Smooth muscle cell (in vitro differentiated cells): ENCODE results near the gene IGFBPL1. TPM values are rescaled to one million over a fixed set of nuclear protein-coding genes. Genes with fewer than 3 reads are reported as not detected.
A peak's percentile ranks its signal among the peaks of the same experiment; 100 is the strongest.

Experiments used
- DNase-seq: peaks from one replicate; lab custom pipeline; 2025; ENCODE audit not compliant: unreplicated experiment; lab: John Stamatoyannopoulos, UW
- H2AFZ ChIP-seq: fragments of 200-600 bp; sonication (generic); 2 replicates; pipeline ENCODE4 v1.6.0; 2016; ENCODE audit warnings: antibody characterized with exemption, low read depth, mild to moderate bottlenecking
- H3F3A ChIP-seq: fragments of 200-600 bp; sonication (generic); 2 replicates; pipeline ENCODE4 v1.6.0; 2017; ENCODE audit warnings: antibody characterized with exemption, low read depth
- H3K27ac ChIP-seq: fragments of 200-600 bp; sonication (generic); 2 replicates; pipeline ENCODE4 v1.5.1; 2016; ENCODE audit warnings: low read depth, mild to moderate bottlenecking
- H3K27me3 ChIP-seq: fragments of 200-600 bp; sonication (generic); 2 replicates; pipeline ENCODE4 v1.6.1; 2016; ENCODE audit warnings: low read depth, mild to moderate bottlenecking
- H3K36me3 ChIP-seq: fragments of 200-600 bp; sonication (generic); 2 replicates; pipeline ENCODE4 v1.5.1; 2016; ENCODE audit warnings: low read depth
- H3K4me1 ChIP-seq: fragments of 200-600 bp; sonication (generic); 2 replicates; pipeline ENCODE4 v1.5.1; 2016; ENCODE audit warnings: low read depth
- H3K4me2 ChIP-seq: fragments of 200-600 bp; sonication (generic); 2 replicates; pipeline ENCODE4 v1.6.0; 2016; ENCODE audit warnings: mild to moderate bottlenecking
- H3K4me3 ChIP-seq: fragments of 200-600 bp; sonication (generic); 2 replicates; pipeline ENCODE4 v1.5.1; 2016; ENCODE audit warnings: mild to moderate bottlenecking
- H3K79me2 ChIP-seq: fragments of 200-600 bp; sonication (generic); 2 replicates; pipeline ENCODE4 v1.6.0; 2016; ENCODE audit warnings: low read depth, mild to moderate bottlenecking
- H3K9ac ChIP-seq: fragments of 200-600 bp; sonication (generic); 2 replicates; pipeline ENCODE4 v1.6.0; 2016; ENCODE audit warnings: low read depth
- H3K9me3 ChIP-seq: fragments of 200-600 bp; sonication (generic); replicated peaks from 2 replicates; pipeline ENCODE4 v1.5.1; 2016; ENCODE audit warnings: low read depth
- H4K20me1 ChIP-seq: fragments of 200-600 bp; sonication (generic); 2 replicates; pipeline ENCODE4 v1.6.0; 2016; ENCODE audit warnings: low read depth
- CTCF ChIP-seq: fragments of 200-600 bp; sonication (generic); IDR thresholded peaks from 2 replicates; pipeline ENCODE4 v1.5.1; 2017; ENCODE audit warnings: borderline replicate concordance, mild to moderate bottlenecking, antibody characterized with exemption; ENCODE audit not compliant: insufficient read depth, poor library complexity, severe bottlenecking
- WGBS: methylation state at CpG from one replicate; pipeline ENCODE4 v1.1.7; 2016; ENCODE audit warnings: low lambda C conversion rate; 5-methylcytosine and 5-hydroxymethylcytosine counted together
- polyA plus RNA-seq: library from polyadenylated mRNA; unstranded; fragments of >200 nt; fragmentation: Nextera tagmentation; extraction: Ambion mirVana; gene quantifications from 2 replicates; pipeline ENCODE4 v1.2.1, GENCODE V29; 2016
- total RNA-seq: library from RNA; depleted of rRNA; stranded (reverse); fragments of >200 nt; gene quantifications from 2 replicates; pipeline ENCODE4 v1.2.3, GENCODE V29; 2014

IGFBPL1 gene
- total and polyA plus RNA-seq, 2 experiments from 2014 or later = 2.1 to 9.4 TPM

GRCh38 chr9:38419181-38419580 lies 5.1 kb downstream of the IGFBPL1 start:
- peaks cover 31% of the 10 kb centered on the region for H3K4me1 ChIP-seq
- H3K4me2 ChIP-seq = no peak overlapping the region
- no peaks in the 10 kb centered on the region for H3K9me3 ChIP-seq
- no peaks in the 10 kb centered on the region for H4K20me1 ChIP-seq
- DNase-seq = no peak
- H3K9ac ChIP-seq = no peak overlapping the region
- no peak overlapping the region for H2AFZ ChIP-seq
- no peaks in the 10 kb centered on the region for H3K79me2 ChIP-seq
- H3K4me3 ChIP-seq = no peak overlapping the region
- H3F3A ChIP-seq = peaks cover 7% of the 10 kb centered on the region
- TF ChIP-seq CTCF = no peak
- WGBS = 78% methylated on average over 5 of the region's 5 CpGs
- H3K36me3 ChIP-seq = no peaks in the 10 kb centered on the region
- H3K27ac ChIP-seq = no peak overlapping the region
- H3K27me3 ChIP-seq = peaks cover 34% of the 10 kb centered on the region

GRCh38 chr9:38418366-38418765 lies 5.9 kb downstream of the IGFBPL1 start:
- H3K4me3 ChIP-seq = no peak overlapping the region
- no peak overlapping the region for H2AFZ ChIP-seq
- no peaks in the 10 kb centered on the region for H3K79me2 ChIP-seq
- H4K20me1 ChIP-seq = no peaks in the 10 kb centered on the region
- TF ChIP-seq CTCF = no peak
- H3K27me3 ChIP-seq = peaks cover 29% of the 10 kb centered on the region
- H3K4me1 ChIP-seq = peaks cover 31% of the 10 kb centered on the region
- H3F3A ChIP-seq = peaks cover 3% of the 10 kb centered on the region
- H3K9ac ChIP-seq = no peak overlapping the region
- H3K9me3 ChIP-seq = no peaks in the 10 kb centered on the region
- no peaks in the 10 kb centered on the region for H3K36me3 ChIP-seq
- no peak overlapping the region for H3K4me2 ChIP-seq
- 95% methylated on average over 1 of the region's 1 CpG for WGBS
- H3K27ac ChIP-seq = no peak overlapping the region
- DNase-seq = no peak

- H3K4me1 ChIP-seq = peaks cover 27% of the 10 kb centered on the region
- DNase-seq = no peak
- 69% methylated on average over 8 of the region's 8 CpGs for WGBS
These were observed 7.0 kb downstream of the IGFBPL1 start for GRCh38 chr9:38417003-38417945.

More at GRCh38 chr9:38417003-38417945, 7.0 kb downstream of the IGFBPL1 start:
- TF ChIP-seq CTCF = peak; percentile 54
- no peak overlapping the region for H2AFZ ChIP-seq
- H3K9ac ChIP-seq = no peak overlapping the region
- no peaks in the 10 kb centered on the region for H4K20me1 ChIP-seq
- H3K79me2 ChIP-seq = no peaks in the 10 kb centered on the region
- no peaks in the 10 kb centered on the region for H3F3A ChIP-seq
- H3K4me3 ChIP-seq = no peak overlapping the region
- H3K36me3 ChIP-seq = no peaks in the 10 kb centered on the region
- H3K4me2 ChIP-seq = no peak overlapping the region
- peaks cover 20% of the 10 kb centered on the region for H3K27me3 ChIP-seq
- no peaks in the 10 kb centered on the region for H3K9me3 ChIP-seq
- no peak overlapping the region for H3K27ac ChIP-seq
